HG03558 (cell line): ENCODE measurements around the gene RAB3C.

Source experiments
- ATAC-seq: cut with Tn5 transposase; IDR thresholded peaks from one replicate; pipeline ENCODE4 v1.9.1; 2021; ENCODE audit warnings: moderate number of reproducible peaks; ENCODE audit not compliant: unreplicated experiment; ENCODE audit errors: extremely low read depth

The RAB3C gene

GRCh38 chr5:58854441-58854840, 271.6 kb downstream of the RAB3C start:
- no peak for ATAC-seq

- ATAC-seq = no peak
These were observed 273.2 kb downstream of the RAB3C start for GRCh38 chr5:58855851-58856739.

- no peak for ATAC-seq
These were observed 274.7 kb downstream of the RAB3C start for GRCh38 chr5:58857609-58858008.

- no peak for ATAC-seq
These were observed 277.8 kb downstream of the RAB3C start for GRCh38 chr5:58860680-58861079.

- ATAC-seq = no peak
These were observed 286.1 kb downstream of the RAB3C start for GRCh38 chr5:58868931-58869330.

GRCh38 chr5:58871648-58872242, 288.9 kb downstream of the RAB3C start:
- ATAC-seq = peak; percentile 70

DNA sequence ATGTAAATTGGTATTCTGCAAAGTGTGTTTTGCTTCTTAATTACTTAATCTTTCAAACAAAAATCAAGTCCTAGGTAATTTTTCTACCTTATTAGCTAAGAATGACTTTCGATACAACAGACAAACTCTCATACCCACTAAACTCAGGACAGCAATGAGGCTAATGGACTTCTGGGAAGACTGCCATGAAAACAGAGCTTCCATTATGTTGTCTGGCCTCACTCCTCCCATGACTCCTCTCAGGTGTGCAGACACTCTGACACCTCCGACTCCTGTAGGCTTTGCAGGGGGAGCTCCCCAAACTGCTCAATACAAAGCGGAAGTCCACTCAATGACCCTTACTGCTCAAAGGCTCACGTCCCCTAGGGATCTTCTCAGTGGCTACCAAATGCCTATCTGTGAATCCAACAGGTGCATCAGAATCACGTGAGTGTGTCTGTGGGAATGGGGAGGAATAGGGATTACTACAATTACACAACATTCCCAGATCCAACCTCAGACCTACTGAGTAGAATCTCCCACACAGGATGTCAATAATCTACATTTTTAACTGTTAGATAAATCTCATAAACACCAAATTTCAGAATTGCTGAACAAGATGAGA, 289.9 kb downstream of the RAB3C start:
- no peak for ATAC-seq

GRCh38 chr5:58875599-58875998, 292.7 kb downstream of the RAB3C start:
- ATAC-seq = no peak

DNA sequence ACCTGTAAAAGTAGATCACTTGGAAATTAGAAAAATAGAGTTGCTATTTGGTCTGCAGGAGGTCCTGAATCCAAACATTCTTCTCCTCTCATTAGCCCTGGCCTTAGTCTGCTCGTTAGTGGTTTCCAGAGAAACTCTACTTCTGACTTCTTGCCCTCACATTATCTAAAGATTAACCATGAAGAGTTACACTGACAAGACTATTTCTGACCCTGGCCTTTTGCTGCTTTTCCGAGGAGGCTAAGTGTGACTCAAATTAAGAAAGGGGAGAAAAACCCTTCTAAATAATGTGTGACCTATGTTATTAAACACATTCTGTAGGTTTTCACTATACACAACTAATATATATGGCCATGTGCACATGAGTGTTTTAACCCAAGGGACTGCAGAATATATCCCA, 302.4 kb downstream of the RAB3C start:
- peak; percentile 69 for ATAC-seq

DNA sequence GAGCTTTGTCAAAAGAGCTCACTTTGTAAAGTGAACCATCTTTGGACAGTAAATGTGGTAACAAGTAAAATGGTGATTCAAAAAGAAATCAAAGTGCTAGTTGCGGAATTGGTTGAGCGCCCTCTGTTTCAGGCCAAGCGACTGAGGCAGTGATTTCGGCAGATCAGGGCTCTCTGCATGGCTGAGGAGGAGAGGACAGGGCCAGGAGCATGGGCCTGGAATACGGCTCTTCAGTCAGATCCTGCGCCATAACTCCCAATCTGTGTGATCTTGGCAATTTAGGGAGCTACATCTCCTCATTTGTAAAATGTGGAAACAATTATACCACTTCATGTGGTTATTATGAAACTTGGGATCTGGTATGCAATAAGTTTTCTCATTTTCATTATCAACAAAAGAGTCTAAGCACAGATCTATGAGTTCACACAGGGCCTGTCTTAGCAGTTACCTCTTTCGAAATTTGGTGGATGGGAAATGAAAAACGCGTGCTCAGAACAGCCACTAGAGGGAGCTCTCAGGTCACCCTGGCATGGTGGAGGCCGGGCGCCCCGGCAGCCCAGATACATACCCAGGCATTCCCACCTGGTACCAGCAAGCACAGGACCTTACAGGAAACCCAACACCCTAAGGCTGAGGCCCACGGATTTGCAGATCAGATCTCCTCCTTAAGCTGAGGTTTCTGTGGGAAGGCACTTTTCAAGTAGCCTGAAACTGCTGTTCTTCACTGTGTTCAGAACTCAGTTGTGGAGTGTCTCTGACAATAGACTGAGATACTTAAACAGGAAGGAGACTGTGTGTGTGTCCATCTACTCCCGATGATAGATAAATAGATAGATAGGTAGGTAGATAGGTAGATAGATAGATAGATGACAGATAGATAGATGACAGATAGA, 303.7 kb downstream of the RAB3C start:
- peak; percentile 40 for ATAC-seq

GRCh38 chr5:58887311-58887710, 304.4 kb downstream of the RAB3C start:
- no peak for ATAC-seq

- no peak for ATAC-seq
These were observed 305.0 kb downstream of the RAB3C start for GRCh38 chr5:58887721-58888409.

DNA sequence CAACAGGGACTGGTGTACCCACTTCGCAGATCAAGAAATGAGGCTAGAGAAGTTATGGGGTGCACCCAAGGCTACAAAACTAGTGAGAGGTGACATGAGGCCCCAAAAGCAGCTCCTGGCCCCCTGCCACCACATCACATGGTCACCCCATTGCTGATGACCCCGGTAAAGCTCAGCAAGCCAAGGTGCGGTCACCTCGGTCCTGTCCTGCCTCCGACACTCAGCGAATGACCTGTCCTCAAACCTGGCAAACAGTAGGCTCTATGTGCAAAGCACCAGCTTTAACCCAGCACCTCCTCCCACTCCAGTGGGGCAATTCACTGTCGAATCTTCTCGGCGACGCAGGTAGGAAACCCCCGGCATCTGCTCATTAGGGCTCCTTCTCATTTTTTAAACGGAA, 307.4 kb downstream of the RAB3C start:
- no peak for ATAC-seq

DNA sequence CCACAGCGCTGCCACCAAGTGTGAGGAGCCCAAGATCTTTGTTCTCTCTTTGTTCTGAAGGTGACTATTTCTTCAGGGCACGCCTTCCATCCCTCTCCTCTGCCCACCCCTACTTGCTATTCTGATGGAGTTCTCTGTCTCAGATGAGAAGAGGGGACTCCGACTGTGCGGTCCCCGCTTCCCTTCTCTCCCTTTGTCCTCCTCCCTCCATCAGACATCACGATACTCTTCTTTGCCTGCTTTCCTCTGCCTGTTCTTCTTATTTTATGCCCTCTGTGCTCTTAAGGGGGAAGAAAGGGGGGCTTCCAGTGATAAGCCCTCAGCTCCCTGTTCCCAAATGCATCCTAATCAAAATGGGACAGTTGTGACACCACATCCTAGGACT, 307.8 kb downstream of the RAB3C start:
- ATAC-seq = no peak

DNA sequence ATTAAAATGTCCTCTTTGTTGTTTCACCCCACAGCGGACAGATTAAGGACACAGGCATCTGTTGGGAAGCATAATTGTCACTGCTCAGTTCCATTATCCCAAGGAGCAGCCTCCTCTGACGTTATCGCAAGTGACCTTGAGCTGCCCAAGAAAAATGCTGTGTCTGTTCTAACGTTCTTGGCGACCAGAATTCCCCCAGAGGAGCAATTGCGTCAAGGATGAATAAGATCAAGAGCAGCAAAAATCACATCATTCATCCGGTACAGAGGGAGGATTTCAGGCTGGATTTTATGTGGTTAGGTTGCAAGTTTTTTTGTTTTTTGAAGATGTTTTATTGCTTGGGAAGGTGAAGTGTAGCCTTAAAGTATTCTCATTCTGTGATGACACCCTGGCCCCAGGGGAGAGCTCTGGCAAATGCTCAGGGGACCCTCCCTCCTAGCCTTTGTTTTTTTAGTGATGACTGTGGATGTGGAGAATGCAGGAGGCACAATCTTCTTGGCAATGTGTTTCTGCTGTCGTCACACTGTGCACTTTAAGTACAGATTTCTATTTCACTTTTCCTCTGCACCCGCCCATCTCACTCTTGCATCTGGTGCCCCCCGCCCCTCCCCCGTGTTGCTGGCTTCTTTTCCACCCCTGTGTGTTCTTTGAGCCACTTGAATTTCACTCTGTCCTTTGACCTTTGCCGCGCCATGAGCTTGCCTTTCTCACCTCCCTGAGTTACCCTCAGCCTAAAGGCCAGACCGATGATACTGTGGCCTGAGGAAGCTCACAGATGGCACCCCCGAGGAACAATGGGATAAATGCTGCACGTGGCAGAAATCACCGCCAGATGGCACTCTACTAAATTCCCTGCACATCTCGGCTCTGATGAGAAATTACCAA, 308.5 kb downstream of the RAB3C start:
- no peak for ATAC-seq

DNA sequence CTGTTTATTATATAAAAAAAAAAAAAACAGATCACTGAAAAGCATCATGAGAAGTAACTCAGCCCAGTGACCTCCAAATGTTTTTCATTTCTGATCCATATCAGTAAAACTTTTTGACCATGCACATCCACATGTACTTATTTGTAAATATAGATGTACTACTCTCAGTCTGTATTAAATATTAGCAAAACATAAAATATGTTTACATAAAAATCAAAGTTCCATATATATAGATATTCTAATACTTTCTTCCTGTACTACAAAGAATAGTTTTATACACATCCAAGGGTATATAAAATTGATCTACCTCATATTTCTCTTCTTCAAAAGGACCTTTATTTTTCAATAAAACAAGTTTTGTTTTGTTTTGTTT, 309.1 kb downstream of the RAB3C start:
- ATAC-seq = no peak

DNA sequence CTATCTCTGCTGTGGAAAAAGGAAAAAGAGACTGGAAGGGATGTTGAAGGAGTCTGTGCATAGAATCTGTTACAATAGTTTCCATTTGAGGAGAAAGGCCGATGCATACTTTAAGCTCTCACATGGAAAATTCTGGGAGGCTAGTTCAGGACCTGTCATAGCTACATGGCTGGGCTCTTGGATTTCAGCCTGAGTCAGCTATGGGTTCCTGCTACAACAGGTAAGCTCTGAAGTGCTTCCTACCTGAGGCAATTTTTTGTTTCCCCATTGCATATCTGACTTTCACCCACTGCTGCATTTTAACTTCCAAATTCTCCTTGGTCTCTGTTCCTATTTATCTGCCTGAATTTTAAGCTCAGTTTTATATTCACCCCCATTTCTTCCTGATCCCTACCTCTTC, 310.7 kb downstream of the RAB3C start:
- ATAC-seq = no peak

GRCh38 chr5:58898006-58898405, 315.1 kb downstream of the RAB3C start:
- ATAC-seq = no peak

GRCh38 chr5:58898538-58898937, 315.7 kb downstream of the RAB3C start:
- ATAC-seq = no peak
